Adrenal gland (tissue), 12 donors: ENCODE data around the gene FHOD3. TPM values are rescaled to one million over a fixed set of nuclear protein-coding genes. Genes with fewer than 3 reads are reported as not detected.

Experiments
- DNase-seq, 7 donors: peaks; one replicate each; pipeline ENCODE4 v3.0.0-alpha.2; 2019 to 2020
- H3K27ac ChIP-seq, 5 donors: fragments of 200-600 bp; sonication (generic) in 4 of 5; 1 replicate in 3 of 5; 2 replicates in 2 of 5; pipeline versions ENCODE4 v1.5.1 to v1.8.0; 2016 to 2020; ENCODE audit warnings: mild to moderate bottlenecking in 1 of 5
- H3K27me3 ChIP-seq: fragments of 200-600 bp; 2 replicates; pipeline ENCODE4 v1.8.0; 2021
- H3K36me3 ChIP-seq, 2 donors: fragments of 200-600 bp; replicated peaks in 1 of 2; 1 replicate in 1 of 2; 2 replicates in 1 of 2; pipeline versions ENCODE4 v1.5.1 to v1.8.0; 2018 to 2022
- H3K4me1 ChIP-seq, 2 donors: fragments of 200-600 bp; replicated peaks in 1 of 2; 1 replicate in 1 of 2; 2 replicates in 1 of 2; pipeline versions ENCODE4 v1.5.1 to v1.8.0; 2018 to 2021
- H3K4me3 ChIP-seq, 4 donors: fragments of 200-600 bp; sonication (generic) in 3 of 4; one replicate each; pipeline ENCODE4 v1.5.1; 2016 to 2018
- H3K9me3 ChIP-seq, 3 donors: fragments of 200-600 bp; sonication (generic) in 1 of 3; replicated peaks in 1 of 3; 1 replicate in 2 of 3; 2 replicates in 1 of 3; pipeline versions ENCODE4 v1.5.1 to v1.8.0; 2016 to 2021
- CTCF ChIP-seq, 6 experiments: fragments of 450-650 bp in 4 of 6; fragments of 200-600 bp in 2 of 6; sonication (generic) in 1 of 6; IDR thresholded peaks; 1 replicate in 5 of 6; 2 replicates in 1 of 6; pipeline versions ENCODE4 v1.5.1 to v1.8.0; 2016 to 2021; ENCODE audit warnings: antibody characterized with exemption in 6 of 6, mild to moderate bottlenecking in 2 of 6, moderate library complexity in 1 of 6
- POLR2A ChIP-seq, 2 donors: fragments of 450-650 bp; IDR thresholded peaks; one replicate each; pipeline ENCODE4 v1.6.1; 2017; ENCODE audit warnings: antibody characterized with exemption in 2 of 2, mild to moderate bottlenecking in 2 of 2, moderate library complexity in 1 of 2
- WGBS, 4 donors: extraction: QIAGEN DNeasy Blood & Tissue Kit in 2 of 4; methylation state at CpG; one replicate each; pipeline versions ENCODE4 v1.1.5 to v1.1.7; 2013 to 2017; 5-methylcytosine and 5-hydroxymethylcytosine counted together
- intact Hi-C, 2 donors: fragments of 100-400 bp; cut with DNase I; formaldehyde crosslinking; loops; one replicate each; pipeline versions ENCODE4 v1.14.1 to v1.15.0; 2022 to 2023
- polyA plus RNA-seq, 3 donors: library from polyadenylated mRNA; stranded (reverse); fragments of 200-250 nt in 2 of 3; fragments of 350-450 nt in 1 of 3; fragmentation: Illumina TruSeq in 1 of 3; extraction: RNeasy Lipid Tissue Mini Kit (QIAGEN cat#74804) in 1 of 3; gene quantifications; one replicate each; pipeline ENCODE4 v1.2.3, GENCODE V29; 2013 to 2014
- total RNA-seq, 9 donors: library from RNA; depleted of rRNA in 4 of 9; stranded (reverse); fragments of >200 nt in 4 of 9; fragments of 120-200 nt in 1 of 9; fragmentation: NEBNext Ultra II Directional in 1 of 9; extraction: Animal tissue kit (Norgen Biotek cat#: 25700) in 1 of 9; gene quantifications; one replicate each; pipeline versions ENCODE4 v1.1.0 to v1.2.4, GENCODE V29; 2013 to 2023
- donor health status: healthy with polysubstance abuse.
- donor health status: Bipolar disorder and iron deficiency.
- donor health status: DM: yes; HTN: yes; CAD: no.
- donor health status: DM: no; HTN: no; CAD: no.
- donor health status: DM: no; HTN: no; CAD: no.
- donor health status: DM: yes; HTN: yes; CAD: no.

Gene FHOD3
- total and polyA plus RNA-seq, 12 donors, result 17.5 to 87.9 (median 48.5) TPM

GRCh38 chr18:36668349-36668748, 370.8 kb downstream of the FHOD3 start:
- 95 to 100% (median 96%) methylated on average over 1 of the region's 1 CpG for WGBS, 4 donors
- Histone ChIP-seq H3K27ac (no peak overlapping the region), H3K4me1 (peaks cover 12 to 16% of the 10 kb centered on the region in 2 donors)

DNA sequence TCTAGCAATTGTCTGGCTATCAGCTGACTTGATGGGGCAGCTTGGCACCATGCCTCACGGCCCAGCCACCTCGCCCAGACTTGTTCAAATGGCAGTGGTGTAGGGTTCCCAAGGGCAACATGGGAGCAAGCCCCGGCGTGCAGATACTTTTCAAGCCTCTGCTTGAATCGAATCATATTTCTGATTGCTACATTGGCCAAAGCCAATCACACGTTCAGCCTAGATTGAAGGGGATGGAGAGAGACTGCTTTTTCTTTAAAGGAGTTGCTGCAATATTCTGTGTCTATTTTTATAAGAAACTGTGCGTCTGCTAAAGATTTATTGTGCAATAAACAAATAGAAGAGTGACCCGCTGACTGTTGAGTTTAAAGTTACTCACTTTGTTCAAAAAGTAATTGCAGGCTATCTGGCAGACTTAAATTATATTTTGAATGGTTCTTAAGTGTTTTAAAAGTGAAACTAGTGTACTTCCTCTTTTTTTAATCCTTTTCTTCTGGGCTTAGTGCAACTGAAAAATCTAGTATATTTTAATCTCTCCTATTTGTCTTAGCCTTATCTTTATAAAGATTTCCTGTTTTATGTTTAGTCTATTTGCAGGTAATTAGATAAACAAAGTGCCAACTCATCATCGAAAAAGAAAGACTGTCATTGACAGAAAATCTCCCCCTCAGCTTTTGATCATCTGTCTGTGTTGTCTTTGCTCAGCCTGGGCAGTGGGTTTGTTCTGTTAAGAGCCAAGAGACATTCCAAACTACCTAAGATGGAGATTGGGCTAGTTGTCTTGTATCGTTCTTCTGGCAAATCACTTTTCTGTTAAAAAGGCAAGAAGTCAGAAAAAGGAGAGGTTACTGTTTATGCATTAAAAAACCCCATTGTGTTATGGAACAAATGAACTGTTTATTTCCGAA, 375.2 kb downstream of the FHOD3 start:
- H3K27ac ChIP-seq, result peak overlapping the region in 4 of 5 donors; percentile 15 to 71 (median 50)
- no peaks in the 10 kb centered on the region for H3K36me3 ChIP-seq
- intact Hi-C loops, result no loop called here
- H3K4me1 ChIP-seq, result peaks cover 16 to 19% of the 10 kb centered on the region in 2 donors
- WGBS, 4 donors, result 26 to 31% (median 27%) methylated on average over 8 to 11 of the region's 11 CpGs
- H3K27me3 ChIP-seq, result no peaks in the 10 kb centered on the region
- TF ChIP-seq CTCF (IDR thresholded peaks at IDR 0.05) (no peak), POLR2A (IDR thresholded peaks at IDR 0.05) (peak in 1 of 2 donors; percentile 33)
- H3K4me3 ChIP-seq, result peak overlapping the region in 1 of 4 donors; percentile 43
- peaks cover 0 to 6% (median 5%) of the 10 kb centered on the region in 3 donors for H3K9me3 ChIP-seq
- peak; percentile 54 to 90 (median 78) for DNase-seq

More at GRCh38 chr18:36668349-36668748, 370.8 kb downstream of the FHOD3 start:
- Histone ChIP-seq H3K27me3 (no peaks in the 10 kb centered on the region), H3K9me3 (no peaks in the 10 kb centered on the region), H3K36me3 (no peaks in the 10 kb centered on the region), H3K4me3 (no peak overlapping the region)
- TF ChIP-seq CTCF (IDR thresholded peaks at IDR 0.05), result no peak
- no peak for TF ChIP-seq POLR2A (IDR thresholded peaks at IDR 0.05)
- no peak for DNase-seq
- intact Hi-C loops, result no loop called here

- H3K27ac ChIP-seq, result peak overlapping the region in 3 of 5 donors; percentile 15 to 55 (median 30)
- WGBS, 4 donors, result 72 to 95% (median 82%) methylated on average over 3 of the region's 3 CpGs
- H3K36me3 ChIP-seq, result no peaks in the 10 kb centered on the region
- TF ChIP-seq POLR2A (IDR thresholded peaks at IDR 0.05) (no peak), CTCF (IDR thresholded peaks at IDR 0.05) (no peak)
- DNase-seq, result no peak
- intact Hi-C loops, result no loop called here
- peaks cover 16 to 19% of the 10 kb centered on the region in 2 donors for H3K4me1 ChIP-seq
- no peaks in the 10 kb centered on the region for H3K27me3 ChIP-seq
- peaks cover 0 to 6% (median 5%) of the 10 kb centered on the region in 3 donors for H3K9me3 ChIP-seq
- H3K4me3 ChIP-seq, result no peak overlapping the region
Observed at GRCh38 chr18:36673452-36673851, 375.9 kb downstream of the FHOD3 start.

DNA sequence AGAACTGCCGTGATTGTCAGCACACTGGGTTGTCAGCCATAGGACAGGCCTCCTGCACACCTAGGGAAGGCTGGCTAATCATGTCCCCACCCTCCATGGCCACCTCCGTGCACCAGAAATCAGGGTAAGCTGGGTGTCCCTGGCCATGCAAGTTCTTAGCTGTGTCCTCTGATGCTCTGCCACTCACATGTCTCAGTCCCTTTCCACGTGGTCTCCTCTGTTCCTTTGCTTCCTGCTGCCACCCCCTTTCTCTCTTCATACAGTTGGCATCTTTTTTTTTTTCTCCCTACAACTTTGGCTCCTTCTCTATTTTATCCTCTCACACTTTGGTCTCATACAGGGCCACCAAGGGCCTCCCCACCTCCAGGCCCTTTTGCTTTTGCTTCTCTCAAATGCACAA, 377.6 kb downstream of the FHOD3 start:
- Histone ChIP-seq H3K36me3 (no peaks in the 10 kb centered on the region), H3K27ac (no peak overlapping the region), H3K4me1 (peaks cover 16 to 19% of the 10 kb centered on the region in 2 donors), H3K4me3 (no peak overlapping the region), H3K27me3 (no peaks in the 10 kb centered on the region), H3K9me3 (peaks cover 0 to 6% (median 5%) of the 10 kb centered on the region in 3 donors)
- intact Hi-C loops, result no loop called here
- no peak for TF ChIP-seq POLR2A (IDR thresholded peaks at IDR 0.05)
- WGBS, 4 donors, result 89 to 99% (median 96%) methylated on average over 3 of the region's 3 CpGs
- DNase-seq, result no peak
